GM18502 (cell line): ENCODE measurements around the gene NIN.

Experiments
- ATAC-seq: cut with Tn5 transposase; IDR thresholded peaks from one replicate; pipeline ENCODE4 v1.9.1; 2021; ENCODE audit warnings: mild to moderate bottlenecking; ENCODE audit not compliant: unreplicated experiment, poor library complexity

NIN gene

DNA sequence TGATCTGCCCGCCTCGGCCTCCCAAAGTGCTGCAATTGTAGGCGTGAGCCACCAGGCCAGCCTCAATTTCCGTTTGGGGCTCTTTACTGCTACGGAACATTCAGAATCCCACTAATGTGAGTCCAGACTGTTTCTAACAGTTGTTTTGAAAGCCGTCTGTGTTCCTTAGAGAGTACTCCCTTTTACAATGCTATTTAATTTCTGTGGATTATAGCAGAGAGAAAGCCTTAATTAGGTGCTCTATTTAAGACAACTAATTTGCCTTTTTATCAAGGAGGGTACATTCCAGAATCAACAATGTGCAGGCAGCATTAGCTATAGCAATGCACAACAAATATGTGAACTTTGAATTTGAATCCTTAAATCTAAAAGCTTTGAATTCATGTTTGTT, 160.1 kb downstream of the NIN start:
- ATAC-seq = no peak

DNA sequence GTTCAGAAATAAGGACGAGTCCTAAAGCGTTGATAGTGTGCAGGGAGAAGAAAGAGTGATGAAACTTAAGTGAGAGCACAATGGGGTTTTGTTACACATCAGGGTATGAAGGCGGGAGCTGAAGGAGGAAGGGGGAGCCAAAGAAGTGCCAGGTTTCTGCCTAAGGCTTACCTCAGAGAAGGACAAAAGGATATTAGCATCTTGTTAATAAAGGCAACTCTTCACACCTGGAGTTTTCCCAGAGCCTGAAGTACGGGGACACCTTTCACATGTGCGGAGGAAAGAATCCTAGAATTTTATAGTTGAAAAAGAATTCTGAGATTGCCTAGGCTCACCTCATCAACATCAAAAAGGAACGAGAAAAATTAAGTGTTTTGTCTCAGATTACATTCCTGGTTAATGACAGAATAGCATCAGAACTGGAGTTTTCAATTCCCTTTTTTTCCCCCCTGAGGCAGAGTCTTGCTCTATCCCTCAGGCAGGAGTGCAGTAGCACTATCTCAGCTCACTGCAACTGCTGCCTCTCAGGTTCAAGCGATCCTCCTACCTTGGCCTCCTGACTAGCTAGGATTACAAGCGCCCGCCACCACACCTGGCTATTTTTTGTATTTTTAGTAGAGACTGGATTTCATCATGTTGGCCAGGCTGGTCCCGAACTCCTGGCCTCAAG, 160.6 kb downstream of the NIN start:
- no peak for ATAC-seq
